ENCODE measurements around the gene MYO7B.

MYO7B gene

DNA sequence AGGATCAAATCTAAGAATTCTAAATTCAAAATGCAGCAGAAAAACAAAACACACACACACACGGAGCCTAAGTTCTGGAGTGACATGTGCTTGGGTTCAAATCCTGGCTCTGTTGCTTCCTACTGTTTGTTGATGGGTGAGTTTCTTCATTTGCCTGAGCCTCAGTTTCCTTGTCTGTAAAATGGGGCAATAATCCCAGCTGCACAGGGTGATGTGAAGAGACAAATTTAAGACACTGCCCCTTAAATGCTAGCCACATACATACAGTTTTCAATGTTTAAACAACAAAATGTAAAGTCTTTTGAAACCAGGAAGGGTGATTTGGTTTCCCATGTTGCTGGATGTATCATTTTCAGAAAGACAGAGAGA, 109.5 kb downstream of the MYO7B start:
- DNase-seq (ENCODE audit: low read depth, low spot score), result no peak
- no peak overlapping the region for H3K4me3 ChIP-seq (ENCODE audit: low read length)
- H3K27me3 ChIP-seq (ENCODE audit: control insufficient read depth, insufficient read depth, low read length), result no peaks in the 10 kb centered on the region
- H3K9me3 ChIP-seq (ENCODE audit: control insufficient read depth, insufficient read depth, low read length), result no peaks in the 10 kb centered on the region
- H3K36me3 ChIP-seq (ENCODE audit: control insufficient read depth, insufficient read depth, low read length), result no peaks in the 10 kb centered on the region; the same call in 1 of the 2 replicates
- H3K4me1 ChIP-seq (ENCODE audit: control insufficient read depth, insufficient read depth, low read length), result 0 out of 2 replicates have a peak, but pooled peaks cover 5% of the 10 kb centered on the region
- WGBS (ENCODE audit: insufficient coverage, insufficient read length), result no CpG with 5 or more reads among the region's 1 CpG
- no peak overlapping the region for H3K27ac ChIP-seq (ENCODE audit: low read length)

DNA sequence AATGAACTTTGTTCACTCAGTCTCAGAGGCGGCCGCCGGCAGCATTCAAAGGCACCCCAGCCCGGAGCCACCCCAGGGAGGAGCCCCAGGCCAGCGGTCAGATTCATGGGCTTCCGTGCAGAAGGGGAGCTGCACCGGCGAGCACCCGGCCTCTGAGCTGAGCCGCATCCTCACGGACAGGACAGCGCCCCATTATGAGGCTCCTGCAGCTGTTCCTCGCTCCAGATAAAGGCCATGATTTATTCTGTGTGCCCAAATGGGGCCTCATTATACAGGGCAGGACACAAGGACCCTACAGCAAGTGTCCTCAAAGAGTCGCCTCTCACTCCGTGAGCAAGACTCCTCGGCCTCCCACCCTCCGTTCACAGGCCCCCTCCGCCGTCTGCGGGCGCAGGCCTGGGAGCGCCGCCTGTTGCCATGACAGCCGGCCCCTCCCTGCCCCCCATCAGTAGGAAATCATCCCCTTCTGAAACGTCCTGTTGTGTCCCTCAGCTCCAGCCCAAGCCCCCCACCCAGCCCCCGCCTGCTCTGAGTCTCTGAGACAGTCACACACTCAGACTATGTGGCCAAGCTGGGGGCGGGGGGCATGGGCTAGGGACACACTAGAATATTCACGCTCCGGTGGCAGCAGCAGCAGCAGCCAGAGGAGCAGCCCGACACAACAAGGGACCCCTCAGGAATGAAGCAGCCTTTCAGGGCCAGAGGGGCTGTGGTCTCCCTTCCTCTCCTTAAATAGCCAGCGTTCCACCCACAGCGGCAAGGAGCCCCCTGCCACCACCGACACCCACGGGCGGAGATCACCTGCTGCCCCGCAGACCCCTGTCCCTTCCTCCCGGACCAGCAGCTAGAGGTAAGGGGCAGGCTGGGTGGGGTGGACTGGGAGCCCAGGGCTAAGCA, 110.2 kb downstream of the MYO7B start, which contains the start of gene GPR17:
Gene GPR17 (plus strand): TSS at position 759 of the 897 bp plus-strand sequence. CDS start 4,583 bp downstream, outside the sequence.
- Histone ChIP-seq H3K4me3 (ENCODE audit: low read length) (no peak within 1 kb of the TSS), H3K4me1 (ENCODE audit: control insufficient read depth, insufficient read depth, low read length) (0 out of 2 replicates have a peak, but pooled peaks cover 3% of the 10 kb centered on the region), H3K27me3 (ENCODE audit: control insufficient read depth, insufficient read depth, low read length) (no peaks in the 10 kb centered on the region), H3K36me3 (ENCODE audit: control insufficient read depth, insufficient read depth, low read length) (no peaks in the 10 kb centered on the region), H3K9me3 (ENCODE audit: control insufficient read depth, insufficient read depth, low read length) (no peaks in the 10 kb centered on the region), H3K27ac (ENCODE audit: low read length) (no peak within 1 kb of the TSS)
- no peak for DNase-seq (ENCODE audit: low read depth, low spot score)
- no CpG with 5 or more reads among the region's 37 CpGs for WGBS (ENCODE audit: insufficient coverage, insufficient read length)

DNA sequence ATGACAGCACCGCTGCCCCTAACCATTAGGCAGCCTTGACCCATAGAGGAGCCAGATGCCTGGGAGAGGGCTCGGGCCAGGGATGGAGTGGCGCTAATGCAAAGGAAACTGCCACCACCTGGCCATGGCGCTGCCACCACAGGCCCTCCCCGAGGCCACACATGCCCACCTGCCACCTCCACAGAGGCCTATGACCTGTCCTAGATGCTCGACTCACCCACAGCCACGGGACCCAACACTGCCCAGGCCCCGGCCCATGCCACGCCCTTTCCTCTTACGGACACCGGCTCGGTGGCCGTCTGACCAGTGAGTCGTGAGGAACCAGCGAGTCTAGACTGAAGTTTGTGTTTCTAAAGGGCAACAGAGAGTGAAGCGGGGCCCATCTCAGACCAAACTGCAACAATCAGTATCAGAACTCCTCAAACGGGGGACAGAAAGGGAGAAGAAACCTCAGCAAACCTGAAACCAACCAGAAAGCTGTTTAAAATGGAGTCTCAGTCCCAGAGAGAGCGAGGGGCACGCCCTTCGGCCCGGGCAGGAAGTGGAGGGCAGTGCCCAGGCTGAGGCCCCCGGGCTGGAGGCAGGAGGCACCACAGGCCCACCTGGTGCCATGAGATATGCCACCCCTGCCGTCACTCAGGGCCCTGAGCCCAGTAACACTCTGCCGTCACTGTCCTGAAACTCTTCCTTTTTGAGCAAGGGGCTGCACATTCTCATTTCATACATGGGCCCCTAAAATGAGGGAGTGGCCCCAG, 111.2 kb downstream of the MYO7B start:
- Histone ChIP-seq H3K27ac (ENCODE audit: low read length) (no peak overlapping the region), H3K4me3 (ENCODE audit: low read length) (no peak overlapping the region), H3K36me3 (ENCODE audit: control insufficient read depth, insufficient read depth, low read length) (no peaks in the 10 kb centered on the region), H3K9me3 (ENCODE audit: control insufficient read depth, insufficient read depth, low read length) (no peaks in the 10 kb centered on the region), H3K4me1 (ENCODE audit: control insufficient read depth, insufficient read depth, low read length) (0 out of 2 replicates have a peak, but pooled peaks cover 3% of the 10 kb centered on the region), H3K27me3 (ENCODE audit: control insufficient read depth, insufficient read depth, low read length) (no peaks in the 10 kb centered on the region)
- DNase-seq (ENCODE audit: low read depth, low spot score), result no peak
- WGBS (ENCODE audit: insufficient coverage, insufficient read length), result no CpG with 5 or more reads among the region's 24 CpGs

- no peak for DNase-seq (ENCODE audit: low read depth, low spot score)
- H3K4me3 ChIP-seq (ENCODE audit: low read length), result no peak overlapping the region
- no peaks in the 10 kb centered on the region for H3K36me3 ChIP-seq (ENCODE audit: control insufficient read depth, insufficient read depth, low read length)
- H3K27ac ChIP-seq (ENCODE audit: low read length), result no peak overlapping the region
- no peaks in the 10 kb centered on the region for H3K27me3 ChIP-seq (ENCODE audit: control insufficient read depth, insufficient read depth, low read length)
- H3K4me1 ChIP-seq (ENCODE audit: control insufficient read depth, insufficient read depth, low read length), result 0 out of 2 replicates have a peak, but pooled peaks cover 3% of the 10 kb centered on the region
- WGBS (ENCODE audit: insufficient coverage, insufficient read length), result no CpG with 5 or more reads among the region's 16 CpGs
- no peaks in the 10 kb centered on the region for H3K9me3 ChIP-seq (ENCODE audit: control insufficient read depth, insufficient read depth, low read length)
Measured at GRCh38 chr2:127647242-127648190, 112.0 kb downstream of the MYO7B start.

DNA sequence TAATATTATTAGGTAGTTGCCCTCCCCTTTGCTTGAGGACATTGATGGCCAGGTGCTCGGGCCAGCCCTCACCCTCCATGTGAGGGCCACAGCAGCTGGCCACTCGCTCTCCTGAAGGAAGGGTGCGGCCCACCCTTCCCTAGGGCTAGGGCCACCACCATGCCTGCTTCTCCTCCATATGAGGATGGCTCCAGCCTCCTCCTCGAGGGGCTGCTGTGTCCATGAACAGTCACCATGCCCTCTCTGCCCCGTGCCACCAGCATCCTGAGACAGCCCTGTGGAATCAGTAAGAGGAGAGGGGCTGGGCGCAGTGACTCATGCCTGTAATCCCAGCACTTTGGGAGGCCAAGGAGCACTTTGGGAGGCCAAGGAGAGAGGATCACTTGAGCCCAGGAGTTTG, 112.8 kb downstream of the MYO7B start:
- DNase-seq (ENCODE audit: low read depth, low spot score), result no peak
- H3K4me3 ChIP-seq (ENCODE audit: low read length), result no peak overlapping the region
- H3K36me3 ChIP-seq (ENCODE audit: control insufficient read depth, insufficient read depth, low read length), result no peaks in the 10 kb centered on the region
- H3K27me3 ChIP-seq (ENCODE audit: control insufficient read depth, insufficient read depth, low read length), result no peaks in the 10 kb centered on the region
- H3K27ac ChIP-seq (ENCODE audit: low read length), result no peak overlapping the region
- H3K9me3 ChIP-seq (ENCODE audit: control insufficient read depth, insufficient read depth, low read length), result no peaks in the 10 kb centered on the region
- WGBS (ENCODE audit: insufficient coverage, insufficient read length), result no CpG with 5 or more reads among the region's 6 CpGs
- H3K4me1 ChIP-seq (ENCODE audit: control insufficient read depth, insufficient read depth, low read length), result 0 out of 2 replicates have a peak, but pooled peaks cover 3% of the 10 kb centered on the region

DNA sequence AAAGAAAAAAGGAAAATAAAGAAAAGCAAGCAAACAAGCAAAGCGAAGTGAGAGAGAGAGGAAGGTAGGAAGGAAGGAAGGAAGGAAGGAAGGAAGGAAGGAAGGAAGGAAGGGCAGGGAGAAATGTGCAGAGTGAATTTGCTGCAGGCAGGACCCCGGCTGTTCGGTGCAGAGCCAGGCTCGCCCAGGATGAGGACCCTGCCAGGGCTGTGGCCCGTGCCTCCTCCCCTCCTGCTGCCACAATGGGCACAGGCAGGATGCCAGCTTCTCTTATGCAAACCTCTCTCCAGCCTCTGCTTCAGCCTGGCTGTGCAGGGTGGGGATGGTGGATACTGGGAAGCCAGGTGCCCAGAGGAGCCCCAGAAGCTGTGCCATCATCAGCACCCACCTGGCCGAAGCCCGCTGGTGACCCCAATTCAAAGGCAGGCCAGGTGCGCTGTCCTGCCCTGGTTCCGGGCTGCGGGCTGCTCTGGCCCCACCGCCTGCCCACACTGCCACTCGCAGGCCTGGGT, 113.7 kb downstream of the MYO7B start:
- Histone ChIP-seq H3K9me3 (ENCODE audit: control insufficient read depth, insufficient read depth, low read length) (no peaks in the 10 kb centered on the region), H3K27me3 (ENCODE audit: control insufficient read depth, insufficient read depth, low read length) (no peaks in the 10 kb centered on the region), H3K4me1 (ENCODE audit: control insufficient read depth, insufficient read depth, low read length) (0 out of 2 replicates have a peak, but pooled peaks cover 3% of the 10 kb centered on the region), H3K36me3 (ENCODE audit: control insufficient read depth, insufficient read depth, low read length) (no peaks in the 10 kb centered on the region), H3K4me3 (ENCODE audit: low read length) (no peak overlapping the region), H3K27ac (ENCODE audit: low read length) (no peak overlapping the region)
- WGBS (ENCODE audit: insufficient coverage, insufficient read length), result 100% methylated on average over 1 of the region's 12 CpGs
- DNase-seq (ENCODE audit: low read depth, low spot score), result no peak

DNA sequence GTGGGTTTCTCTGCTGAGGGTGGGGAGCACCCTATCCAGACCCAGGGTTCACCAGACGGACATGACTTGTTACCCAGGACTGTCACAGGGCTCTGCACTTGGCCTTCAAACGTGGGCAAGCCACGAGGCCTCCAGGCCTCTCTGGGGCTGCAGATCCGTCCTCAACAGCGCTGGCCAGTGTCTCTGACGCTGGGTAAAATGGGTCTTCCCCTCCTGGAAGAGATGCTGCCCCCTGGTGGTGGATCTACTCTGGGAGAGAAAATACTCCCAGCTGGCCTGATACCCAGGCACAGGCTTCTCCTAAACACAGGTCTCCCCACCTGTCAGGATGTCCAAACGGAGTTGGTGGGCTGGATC, 114.2 kb downstream of the MYO7B start:
- no peaks in the 10 kb centered on the region for H3K9me3 ChIP-seq (ENCODE audit: control insufficient read depth, insufficient read depth, low read length)
- 0 out of 2 replicates have a peak, but pooled peaks cover 3% of the 10 kb centered on the region for H3K4me1 ChIP-seq (ENCODE audit: control insufficient read depth, insufficient read depth, low read length)
- DNase-seq (ENCODE audit: low read depth, low spot score), result peak; percentile 81
- WGBS (ENCODE audit: insufficient coverage, insufficient read length), result no CpG with 5 or more reads among the region's 7 CpGs
- no peaks in the 10 kb centered on the region for H3K27me3 ChIP-seq (ENCODE audit: control insufficient read depth, insufficient read depth, low read length)
- no peaks in the 10 kb centered on the region for H3K36me3 ChIP-seq (ENCODE audit: control insufficient read depth, insufficient read depth, low read length)
- no peak overlapping the region for H3K4me3 ChIP-seq (ENCODE audit: low read length)
- no peak overlapping the region for H3K27ac ChIP-seq (ENCODE audit: low read length)

DNA sequence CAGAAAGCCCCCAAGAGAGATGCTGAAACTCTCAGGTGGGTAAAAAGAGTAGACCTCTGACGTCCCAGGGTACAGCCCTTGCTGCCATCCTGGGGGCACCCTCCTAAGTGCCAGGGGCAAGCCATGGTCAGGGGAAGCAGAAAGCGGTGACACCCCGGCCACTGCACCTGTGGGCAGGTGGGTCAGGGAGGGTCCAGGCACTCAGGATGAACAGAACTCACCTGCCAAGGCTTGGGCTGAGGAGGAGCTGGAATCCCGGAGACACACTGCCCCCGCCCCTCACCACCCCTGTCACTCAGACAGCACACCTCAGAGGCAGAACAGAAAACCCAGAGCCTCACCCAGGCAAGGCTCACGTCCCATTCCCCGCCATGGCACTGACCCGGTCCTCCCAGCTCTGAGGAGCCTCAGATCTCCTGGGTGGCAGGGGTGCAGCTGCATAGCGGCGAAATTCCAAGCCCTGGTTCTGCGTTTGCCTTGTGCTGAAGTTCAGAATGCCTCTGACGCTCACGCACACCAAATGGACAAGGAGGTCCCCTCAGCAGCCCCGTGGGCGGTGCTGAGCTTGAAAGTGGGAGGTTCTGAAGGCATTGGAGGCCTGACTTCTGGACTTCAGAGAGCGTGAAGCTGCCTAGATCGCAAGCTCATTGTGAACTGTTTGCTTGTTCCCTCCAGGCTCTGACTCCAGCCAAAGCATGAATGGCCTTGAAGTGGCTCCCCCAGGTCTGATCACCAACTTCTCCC, 114.7 kb downstream of the MYO7B start:
- Histone ChIP-seq H3K4me1 (ENCODE audit: control insufficient read depth, insufficient read depth, low read length) (0 out of 2 replicates have a peak, but pooled peaks cover 3% of the 10 kb centered on the region), H3K4me3 (ENCODE audit: low read length) (no peak overlapping the region), H3K36me3 (ENCODE audit: control insufficient read depth, insufficient read depth, low read length) (no peaks in the 10 kb centered on the region), H3K9me3 (ENCODE audit: control insufficient read depth, insufficient read depth, low read length) (no peaks in the 10 kb centered on the region), H3K27ac (ENCODE audit: low read length) (no peak overlapping the region), H3K27me3 (ENCODE audit: control insufficient read depth, insufficient read depth, low read length) (no peaks in the 10 kb centered on the region)
- no CpG with 5 or more reads among the region's 17 CpGs for WGBS (ENCODE audit: insufficient coverage, insufficient read length)
- no peak for DNase-seq (ENCODE audit: low read depth, low spot score)

GRCh38 chr2:127650785-127651380, 115.4 kb downstream of the MYO7B start:
- 0 out of 2 replicates have a peak, but pooled peaks cover 3% of the 10 kb centered on the region for H3K4me1 ChIP-seq (ENCODE audit: control insufficient read depth, insufficient read depth, low read length)
- DNase-seq (ENCODE audit: low read depth, low spot score), result no peak
- WGBS (ENCODE audit: insufficient coverage, insufficient read length), result no CpG with 5 or more reads among the region's 28 CpGs
- no peaks in the 10 kb centered on the region for H3K36me3 ChIP-seq (ENCODE audit: control insufficient read depth, insufficient read depth, low read length)
- H3K27ac ChIP-seq (ENCODE audit: low read length), result no peak overlapping the region
- H3K9me3 ChIP-seq (ENCODE audit: control insufficient read depth, insufficient read depth, low read length), result no peaks in the 10 kb centered on the region
- H3K27me3 ChIP-seq (ENCODE audit: control insufficient read depth, insufficient read depth, low read length), result no peaks in the 10 kb centered on the region
- H3K4me3 ChIP-seq (ENCODE audit: low read length), result no peak overlapping the region

Measured in iPS DF 6.9 (cell line).